ENCODE results near the gene AMMECR1.

DNA sequence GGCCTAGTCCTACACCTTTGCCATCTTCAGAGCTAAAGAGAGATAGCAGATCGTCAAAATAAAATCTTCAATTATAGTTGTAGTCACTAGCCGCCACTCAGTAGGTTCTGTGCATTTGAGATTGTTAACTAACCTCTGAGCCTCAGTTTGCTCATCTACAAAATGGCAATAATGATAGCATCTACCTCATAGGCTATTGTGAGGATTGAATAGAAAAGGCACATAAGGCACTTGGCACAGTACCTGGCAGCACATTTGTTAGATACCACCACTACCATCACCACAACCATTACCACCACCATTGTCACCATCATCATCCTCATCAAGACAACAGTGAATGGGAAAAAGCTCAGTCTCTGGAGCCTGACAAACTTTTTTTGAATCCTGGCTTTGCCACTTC is 134.6 kb downstream of the AMMECR1 start:
- TF ChIP-seq EZH2 (optimal IDR thresholded peaks at IDR 0.05; ENCODE audit: low read depth, low read length) (no peak), EZH2phosphoT487 (IDR thresholded peaks at IDR 0.05; ENCODE audit: low read length) (no peak)
- TF ChIP-seq, protein P1, sequence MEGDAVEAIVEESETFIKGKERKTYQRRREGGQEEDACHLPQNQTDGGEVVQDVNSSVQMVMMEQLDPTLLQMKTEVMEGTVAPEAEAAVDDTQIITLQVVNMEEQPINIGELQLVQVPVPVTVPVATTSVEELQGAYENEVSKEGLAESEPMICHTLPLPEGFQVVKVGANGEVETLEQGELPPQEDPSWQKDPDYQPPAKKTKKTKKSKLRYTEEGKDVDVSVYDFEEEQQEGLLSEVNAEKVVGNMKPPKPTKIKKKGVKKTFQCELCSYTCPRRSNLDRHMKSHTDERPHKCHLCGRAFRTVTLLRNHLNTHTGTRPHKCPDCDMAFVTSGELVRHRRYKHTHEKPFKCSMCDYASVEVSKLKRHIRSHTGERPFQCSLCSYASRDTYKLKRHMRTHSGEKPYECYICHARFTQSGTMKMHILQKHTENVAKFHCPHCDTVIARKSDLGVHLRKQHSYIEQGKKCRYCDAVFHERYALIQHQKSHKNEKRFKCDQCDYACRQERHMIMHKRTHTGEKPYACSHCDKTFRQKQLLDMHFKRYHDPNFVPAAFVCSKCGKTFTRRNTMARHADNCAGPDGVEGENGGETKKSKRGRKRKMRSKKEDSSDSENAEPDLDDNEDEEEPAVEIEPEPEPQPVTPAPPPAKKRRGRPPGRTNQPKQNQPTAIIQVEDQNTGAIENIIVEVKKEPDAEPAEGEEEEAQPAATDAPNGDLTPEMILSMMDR (IDR thresholded peaks at IDR 0.05; ENCODE audit: low read length), result no peak

All from MM.1S (cell line).